Prostate gland (tissue), 2 donors: ENCODE measurements around the gene ZHX3. TPM values are rescaled to one million over a fixed set of nuclear protein-coding genes. Genes with fewer than 3 reads are reported as not detected.

Experiments used
- DNase-seq: peaks from one replicate; pipeline ENCODE4 v3.0.0-alpha.2; 2019; ENCODE audit warnings: low spot score
- H3K27ac ChIP-seq, 2 donors: fragments of 200-600 bp; sonication (generic); 2 replicates each; pipeline ENCODE4 v1.5.1; 2017 to 2019
- H3K27me3 ChIP-seq: fragments of 200-600 bp; sonication (generic); replicated peaks from 2 replicates; pipeline ENCODE4 v1.5.1; 2019; ENCODE audit not compliant: insufficient read depth
- H3K36me3 ChIP-seq, 2 donors: fragments of 200-600 bp; sonication (generic); 1 replicate in 1 of 2; 2 replicates in 1 of 2; pipeline versions ENCODE4 v1.5.1 to v1.8.1; 2017 to 2019
- H3K4me1 ChIP-seq: fragments of 200-600 bp; sonication (generic); replicated peaks from 2 replicates; pipeline ENCODE4 v1.5.1; 2019
- H3K4me3 ChIP-seq, 2 donors: fragments of 200-600 bp; sonication (generic); 2 replicates each; pipeline ENCODE4 v1.5.1; 2017 to 2019
- H3K9me3 ChIP-seq: fragments of 200-600 bp; sonication (generic); 2 replicates; pipeline ENCODE4 v1.5.1; 2017
- POLR2A ChIP-seq: fragments of 450-650 bp; IDR thresholded peaks from one replicate; pipeline ENCODE4 v1.6.1; 2016; ENCODE audit warnings: antibody characterized with exemption, mild to moderate bottlenecking
- POLR2AphosphoS5 ChIP-seq: sonication (generic); formaldehyde crosslinking; IDR thresholded peaks from one replicate; pipeline ENCODE4 v1.6.1; 2017; ENCODE audit warnings: antibody characterized with exemption
- WGBS: methylation state at CpG from one replicate; pipeline ENCODE4 v1.1.5; 2018; 5-methylcytosine and 5-hydroxymethylcytosine counted together
- intact Hi-C: fragments of 100-400 bp; cut with DNase I; formaldehyde crosslinking; loops from one replicate; pipeline ENCODE4 v1.14.2; 2022
- total RNA-seq, 2 donors: library from RNA; depleted of rRNA; stranded (reverse); fragments of >200 nt; gene quantifications; one replicate each; pipeline ENCODE4 v1.1.0, GENCODE V29; 2016
- TF ChIP-seq, protein P1 (sequence below), 4 experiments: fragments of 200-600 bp in 2 of 4; fragments of 450-650 bp in 2 of 4; sonication (generic) in 2 of 4; IDR thresholded peaks; 1 replicate in 3 of 4; 2 replicates in 1 of 4; pipeline ENCODE4 v1.5.1; 2016 to 2019; ENCODE audit warnings: antibody characterized with exemption in 4 of 4, mild to moderate bottlenecking in 2 of 4, moderate library complexity in 2 of 4

The ZHX3 gene
- total RNA-seq, 2 donors from 2014 or later, result 24.9 to 42.6 TPM

DNA sequence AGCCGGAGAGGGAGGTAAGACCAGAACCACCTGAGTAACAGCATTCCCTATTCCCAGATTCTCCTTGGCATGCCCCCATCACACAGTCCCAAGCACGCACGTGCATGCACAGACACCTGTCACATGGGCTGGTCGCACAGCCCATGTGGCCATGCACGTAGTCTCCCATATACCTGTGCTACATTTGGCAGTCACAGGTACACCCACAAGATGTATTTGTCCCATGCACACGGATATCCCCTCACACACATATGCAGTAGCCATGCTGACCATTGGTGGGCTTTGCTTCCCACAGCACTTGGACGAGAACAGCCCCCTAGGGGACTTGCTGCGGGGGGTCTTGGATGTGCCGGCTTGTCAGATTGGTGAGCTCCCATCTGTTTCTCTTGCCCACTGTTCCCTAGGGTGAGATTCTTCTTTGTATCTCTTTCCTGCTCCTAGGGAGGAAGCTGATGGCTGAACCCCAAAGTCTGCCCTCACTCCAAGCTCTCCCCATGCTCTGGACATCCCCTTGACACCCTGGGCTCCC, 148.3 kb downstream of the ZHX3 start:
- H3K9me3 ChIP-seq, result no peaks in the 10 kb centered on the region
- H3K4me3 ChIP-seq, result no peak overlapping the region
- no peaks in the 10 kb centered on the region for H3K27me3 ChIP-seq
- DNase-seq, result no peak
- WGBS, result 88% methylated on average over 9 of the region's 9 CpGs
- no peak overlapping the region for H3K27ac ChIP-seq
- intact Hi-C loops, result no loop called here
- no peak for TF ChIP-seq POLR2A
- TF ChIP-seq, protein P1, sequence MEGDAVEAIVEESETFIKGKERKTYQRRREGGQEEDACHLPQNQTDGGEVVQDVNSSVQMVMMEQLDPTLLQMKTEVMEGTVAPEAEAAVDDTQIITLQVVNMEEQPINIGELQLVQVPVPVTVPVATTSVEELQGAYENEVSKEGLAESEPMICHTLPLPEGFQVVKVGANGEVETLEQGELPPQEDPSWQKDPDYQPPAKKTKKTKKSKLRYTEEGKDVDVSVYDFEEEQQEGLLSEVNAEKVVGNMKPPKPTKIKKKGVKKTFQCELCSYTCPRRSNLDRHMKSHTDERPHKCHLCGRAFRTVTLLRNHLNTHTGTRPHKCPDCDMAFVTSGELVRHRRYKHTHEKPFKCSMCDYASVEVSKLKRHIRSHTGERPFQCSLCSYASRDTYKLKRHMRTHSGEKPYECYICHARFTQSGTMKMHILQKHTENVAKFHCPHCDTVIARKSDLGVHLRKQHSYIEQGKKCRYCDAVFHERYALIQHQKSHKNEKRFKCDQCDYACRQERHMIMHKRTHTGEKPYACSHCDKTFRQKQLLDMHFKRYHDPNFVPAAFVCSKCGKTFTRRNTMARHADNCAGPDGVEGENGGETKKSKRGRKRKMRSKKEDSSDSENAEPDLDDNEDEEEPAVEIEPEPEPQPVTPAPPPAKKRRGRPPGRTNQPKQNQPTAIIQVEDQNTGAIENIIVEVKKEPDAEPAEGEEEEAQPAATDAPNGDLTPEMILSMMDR (IDR thresholded peaks at IDR 0.05), result no peak
- H3K4me1 ChIP-seq, result no peaks in the 10 kb centered on the region
- H3K36me3 ChIP-seq, result peaks cover 45 to 55% of the 10 kb centered on the region in 2 donors

DNA sequence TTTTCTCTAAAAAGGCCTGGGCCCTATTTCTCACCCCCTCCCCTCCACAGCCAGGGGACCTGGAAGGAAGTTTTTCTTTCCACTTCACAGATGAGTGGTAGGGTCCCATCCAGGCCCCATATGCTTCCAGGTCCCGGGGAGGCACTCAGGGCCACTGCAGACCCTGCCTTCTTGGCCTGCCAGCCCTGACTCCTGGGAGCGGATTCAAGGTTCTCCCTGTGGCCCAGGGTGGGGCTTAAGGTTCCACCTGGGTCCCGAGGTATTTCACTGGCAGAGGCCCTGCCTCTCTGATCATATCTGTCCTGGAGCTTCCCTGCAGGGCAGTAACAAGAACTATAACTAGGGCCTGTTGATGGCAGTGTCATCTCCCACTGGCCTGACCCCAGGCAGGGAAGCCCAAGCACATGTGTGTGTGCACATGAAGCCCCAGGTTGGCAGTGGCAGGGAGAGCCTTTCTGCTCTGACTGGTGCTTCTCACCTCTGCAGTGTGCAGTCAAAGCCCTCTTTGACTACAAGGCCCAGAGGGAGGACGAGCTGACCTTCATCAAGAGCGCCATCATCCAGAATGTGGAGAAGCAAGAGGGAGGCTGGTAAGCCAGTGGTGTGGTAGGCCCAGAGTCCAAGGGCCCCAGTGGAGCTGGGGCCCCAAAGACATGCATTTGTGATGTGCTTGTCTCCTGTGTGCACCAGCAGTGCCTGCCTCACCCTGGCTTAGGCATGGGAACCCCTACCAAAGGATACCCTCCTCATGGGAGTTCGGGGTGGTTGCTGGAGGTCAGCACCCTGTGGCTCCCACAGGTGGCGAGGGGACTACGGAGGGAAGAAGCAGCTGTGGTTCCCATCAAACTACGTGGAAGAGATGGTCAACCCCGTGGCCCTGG, 149.0 kb downstream of the ZHX3 start:
- WGBS, result 91% methylated on average over 10 of the region's 10 CpGs
- no peak for TF ChIP-seq POLR2AphosphoS5
- H3K27me3 ChIP-seq, result no peaks in the 10 kb centered on the region
- no peak overlapping the region for H3K4me3 ChIP-seq
- H3K27ac ChIP-seq, result no peak overlapping the region
- intact Hi-C loops, result no loop called here
- no peaks in the 10 kb centered on the region for H3K9me3 ChIP-seq
- no peak for DNase-seq
- H3K36me3 ChIP-seq, result peaks cover 48 to 50% of the 10 kb centered on the region in 2 donors
- no peaks in the 10 kb centered on the region for H3K4me1 ChIP-seq

DNA sequence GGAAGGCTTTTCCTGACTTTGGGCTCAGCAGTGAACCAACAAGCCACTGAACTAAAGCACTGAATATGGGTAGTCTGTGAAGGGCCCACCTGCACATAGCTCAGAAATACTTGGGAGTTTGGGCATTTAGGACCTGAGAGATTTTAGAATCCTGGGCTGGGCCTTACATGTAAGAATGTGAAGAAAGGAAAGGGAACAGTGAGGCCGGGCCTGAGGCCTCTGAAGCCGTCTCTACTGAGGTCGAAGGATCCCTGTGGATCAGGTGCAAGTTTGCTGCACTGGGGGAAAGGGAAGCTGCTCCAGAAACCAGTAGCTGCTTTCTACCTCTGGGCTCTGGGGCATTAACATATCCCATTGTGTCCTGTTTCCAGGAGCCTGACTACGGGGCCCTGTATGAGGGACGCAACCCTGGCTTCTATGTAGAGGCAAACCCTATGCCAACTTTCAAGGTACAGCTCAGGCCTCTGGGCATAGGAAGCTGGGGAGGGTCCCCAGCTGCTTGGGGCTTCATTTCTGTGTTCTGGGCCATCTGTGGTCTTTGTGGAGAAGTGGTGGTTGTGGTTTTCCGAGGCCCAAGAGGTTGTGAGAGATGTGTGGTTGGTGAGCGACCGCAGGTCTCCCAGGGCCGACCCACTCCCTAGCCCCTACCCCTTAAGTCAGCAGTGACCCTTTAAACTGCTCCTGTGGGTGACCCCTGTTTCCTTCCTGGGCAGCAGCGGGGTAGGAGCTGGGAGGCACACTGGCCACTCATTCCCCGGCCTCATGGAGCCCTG, 149.9 kb downstream of the ZHX3 start:
- Histone ChIP-seq H3K27me3 (no peaks in the 10 kb centered on the region), H3K4me3 (no peak overlapping the region), H3K9me3 (no peaks in the 10 kb centered on the region), H3K4me1 (no peaks in the 10 kb centered on the region), H3K36me3 (peaks cover 48 to 50% of the 10 kb centered on the region in 2 donors), H3K27ac (no peak overlapping the region)
- intact Hi-C loops, result no loop called here
- TF ChIP-seq POLR2A, result no peak
- TF ChIP-seq, protein P1 (IDR thresholded peaks at IDR 0.05), result no peak
- TF ChIP-seq POLR2AphosphoS5, result no peak
- 90% methylated on average over 11 of the region's 11 CpGs for WGBS
- no peak for DNase-seq

DNA sequence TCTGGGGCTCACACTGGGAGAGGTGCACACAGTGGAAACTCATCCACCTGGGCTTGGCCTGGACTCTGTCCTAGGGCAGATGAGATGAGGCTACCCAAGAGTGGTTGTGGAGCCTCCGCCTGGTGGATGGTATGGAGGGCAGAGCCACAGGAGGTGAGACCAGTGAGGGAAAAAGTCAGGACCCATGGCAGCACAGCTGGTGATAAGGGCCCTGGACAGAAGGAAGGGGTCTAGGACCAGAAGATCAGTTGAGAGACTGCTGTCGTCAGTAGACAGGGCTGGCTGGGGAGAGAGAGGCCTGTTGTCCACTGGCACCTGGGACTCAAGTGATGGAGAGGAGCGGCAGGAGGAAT, 150.4 kb downstream of the ZHX3 start:
- Histone ChIP-seq H3K36me3 (peaks cover 48 to 50% of the 10 kb centered on the region in 2 donors), H3K27me3 (no peaks in the 10 kb centered on the region), H3K4me3 (no peak overlapping the region), H3K9me3 (no peaks in the 10 kb centered on the region), H3K4me1 (no peaks in the 10 kb centered on the region), H3K27ac (no peak overlapping the region)
- TF ChIP-seq POLR2AphosphoS5, result no peak
- no peak for TF ChIP-seq POLR2A
- TF ChIP-seq, protein P1 (IDR thresholded peaks at IDR 0.05), result no peak
- intact Hi-C loops, result no loop called here
- DNase-seq, result no peak
- 94% methylated on average over 3 of the region's 3 CpGs for WGBS
